Fibroblast of the aortic adventitia (primary cell): ENCODE results near the gene HOXA13. TPM values are rescaled to one million over a fixed set of nuclear protein-coding genes. Genes with fewer than 3 reads are reported as not detected.

Source experiments
- DNase-seq: peaks from one replicate; pipeline ENCODE4 v3.0.0-alpha.2; 2010; ENCODE audit warnings: low read depth
- H3K4me3 ChIP-seq: 2 replicates; pipeline ENCODE4 v1.5.1; 2011; ENCODE audit warnings: low read depth, mild to moderate bottlenecking, control low read depth, low read length, moderate library complexity
- CTCF ChIP-seq: IDR thresholded peaks from 2 replicates; pipeline ENCODE4 v1.5.1; 2011; ENCODE audit warnings: mild to moderate bottlenecking, low read length, control low read depth, inconsistent platforms; ENCODE audit not compliant: insufficient read depth
- total RNA-seq: library from RNA; depleted of rRNA; stranded (reverse); fragments of >200 nt; gene quantifications from 2 replicates; pipeline ENCODE4 v1.2.3, GENCODE V29; 2012; ENCODE audit warnings: low replicate concordance

Gene HOXA13
- total RNA-seq, 1 donor, result not detected

- no peak for DNase-seq
- no peak for TF ChIP-seq CTCF
- no peak overlapping the region for H3K4me3 ChIP-seq
Measured at GRCh38 chr7:27171325-27171636, 28.6 kb downstream of the HOXA13 start.

DNA sequence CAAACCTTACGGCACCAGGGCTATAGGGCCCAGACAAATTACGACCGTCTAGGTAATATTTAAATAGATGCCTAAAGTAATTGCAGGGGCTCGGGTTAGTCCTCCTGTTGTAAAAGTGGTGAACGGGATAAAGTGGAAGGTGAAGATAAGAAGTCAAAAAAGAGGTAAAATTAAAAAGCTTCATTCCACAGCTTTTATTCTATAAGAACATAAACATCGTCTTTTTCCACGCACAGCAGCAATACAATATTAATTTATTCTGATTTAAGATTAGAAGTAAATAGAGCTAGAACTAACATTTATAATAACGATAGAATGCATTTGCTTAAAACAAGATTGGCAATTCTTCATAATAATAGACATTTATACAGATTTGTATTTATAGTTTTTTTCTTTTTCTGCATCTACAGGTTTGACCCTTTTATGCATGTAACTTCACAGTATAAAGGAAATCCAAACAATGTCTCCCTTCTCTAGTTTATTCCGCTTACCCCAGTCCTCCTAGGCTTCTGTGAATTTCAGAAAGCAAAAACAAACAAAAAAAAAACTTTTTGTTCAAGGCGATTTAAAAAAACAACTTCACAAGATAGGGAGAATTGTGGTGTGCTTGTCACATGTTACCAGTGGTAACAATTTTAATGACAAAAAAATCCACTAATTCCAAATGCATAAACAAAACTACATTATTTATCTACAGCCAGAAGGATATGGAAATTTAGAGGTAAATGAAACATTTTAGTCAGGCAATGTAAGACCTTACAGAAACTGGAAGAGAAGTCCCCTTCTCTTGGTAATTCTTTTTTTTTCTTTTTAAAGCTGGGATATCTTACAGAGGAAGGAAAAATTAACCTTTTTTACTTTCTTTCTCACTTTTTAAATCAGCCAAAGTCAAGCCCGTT is 29.2 kb downstream of the HOXA13 start:
- H3K4me3 ChIP-seq, result no peak overlapping the region
- no peak for DNase-seq
- no peak for TF ChIP-seq CTCF

DNA sequence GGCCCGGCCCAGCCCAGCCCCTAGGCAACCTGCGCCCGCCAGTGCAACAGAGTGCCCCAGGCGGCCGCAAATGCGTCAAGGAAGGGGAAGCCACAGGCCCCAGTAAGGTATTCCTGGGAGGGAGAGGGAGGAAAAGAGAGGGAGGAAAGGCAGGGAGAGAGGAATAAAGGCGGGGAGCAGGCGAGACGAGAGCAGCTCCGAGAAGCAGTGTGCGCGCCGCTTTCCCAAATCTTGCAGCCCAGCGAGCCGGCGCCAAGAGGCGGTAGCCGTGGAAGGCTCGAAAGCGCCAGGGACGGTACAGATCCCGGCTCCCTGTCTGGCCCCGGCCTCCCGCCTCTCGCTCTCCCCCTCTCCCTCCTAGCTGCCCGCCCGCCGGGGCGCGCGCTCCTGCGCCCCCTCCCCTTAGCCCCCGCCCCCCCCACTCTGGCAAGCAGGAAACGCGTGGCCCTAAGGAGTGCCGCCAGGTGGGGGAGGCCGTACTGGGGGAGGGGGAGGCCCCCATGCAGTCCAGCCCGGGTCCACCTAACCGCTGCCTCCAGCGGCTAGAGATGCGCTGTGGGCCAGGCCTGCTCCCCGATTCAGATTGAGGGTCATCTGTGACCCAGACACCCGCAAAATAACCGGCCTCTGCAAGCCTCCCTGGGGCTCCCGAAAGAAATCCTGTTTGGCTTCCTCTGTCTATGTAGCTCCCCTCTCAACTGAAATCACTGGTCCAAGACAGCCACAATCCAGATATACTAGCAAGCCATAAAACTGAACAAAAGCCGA is 30.0 kb downstream of the HOXA13 start:
- TF ChIP-seq CTCF, result no peak
- DNase-seq, result no peak
- H3K4me3 ChIP-seq, result no peak overlapping the region

DNA sequence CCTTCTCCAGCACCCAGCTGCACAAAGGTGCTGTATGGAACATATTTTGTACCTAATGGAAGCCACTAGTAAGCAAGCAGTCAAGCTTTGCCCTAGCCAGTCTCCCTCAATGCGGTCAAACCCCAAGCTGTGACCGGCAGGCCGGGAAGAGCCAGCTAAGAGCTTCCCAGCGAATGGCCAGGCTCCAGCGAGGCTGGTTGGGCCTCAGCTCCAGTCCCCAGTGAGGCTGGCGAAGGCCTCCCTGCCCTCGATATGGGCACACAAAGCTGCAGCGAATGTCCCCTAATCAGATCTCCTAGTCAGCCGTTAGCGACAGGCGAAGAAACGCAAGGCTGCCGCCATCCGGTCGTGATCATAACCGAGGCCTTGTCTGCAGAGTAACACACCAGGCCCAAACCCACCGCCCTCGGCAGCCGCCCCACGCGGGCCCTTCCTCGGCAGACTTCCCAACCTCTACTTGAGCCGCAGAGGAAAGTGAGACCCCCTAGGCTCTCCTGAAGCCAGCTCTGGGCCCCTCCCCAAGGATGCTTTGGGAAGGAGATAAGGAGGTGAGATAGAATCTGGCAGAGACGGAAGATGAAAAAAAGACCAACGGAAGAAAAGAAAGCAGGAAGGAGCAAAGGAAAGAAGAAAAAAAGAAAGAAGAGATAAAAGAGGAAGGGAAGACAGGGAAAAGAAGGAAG is 31.5 kb downstream of the HOXA13 start:
- no peak overlapping the region for H3K4me3 ChIP-seq
- DNase-seq, result no peak
- TF ChIP-seq CTCF, result no peak

- no peak overlapping the region for H3K4me3 ChIP-seq
- DNase-seq, result no peak
- TF ChIP-seq CTCF, result no peak
Measured at GRCh38 chr7:27167916-27168264, 32.0 kb downstream of the HOXA13 start.

DNA sequence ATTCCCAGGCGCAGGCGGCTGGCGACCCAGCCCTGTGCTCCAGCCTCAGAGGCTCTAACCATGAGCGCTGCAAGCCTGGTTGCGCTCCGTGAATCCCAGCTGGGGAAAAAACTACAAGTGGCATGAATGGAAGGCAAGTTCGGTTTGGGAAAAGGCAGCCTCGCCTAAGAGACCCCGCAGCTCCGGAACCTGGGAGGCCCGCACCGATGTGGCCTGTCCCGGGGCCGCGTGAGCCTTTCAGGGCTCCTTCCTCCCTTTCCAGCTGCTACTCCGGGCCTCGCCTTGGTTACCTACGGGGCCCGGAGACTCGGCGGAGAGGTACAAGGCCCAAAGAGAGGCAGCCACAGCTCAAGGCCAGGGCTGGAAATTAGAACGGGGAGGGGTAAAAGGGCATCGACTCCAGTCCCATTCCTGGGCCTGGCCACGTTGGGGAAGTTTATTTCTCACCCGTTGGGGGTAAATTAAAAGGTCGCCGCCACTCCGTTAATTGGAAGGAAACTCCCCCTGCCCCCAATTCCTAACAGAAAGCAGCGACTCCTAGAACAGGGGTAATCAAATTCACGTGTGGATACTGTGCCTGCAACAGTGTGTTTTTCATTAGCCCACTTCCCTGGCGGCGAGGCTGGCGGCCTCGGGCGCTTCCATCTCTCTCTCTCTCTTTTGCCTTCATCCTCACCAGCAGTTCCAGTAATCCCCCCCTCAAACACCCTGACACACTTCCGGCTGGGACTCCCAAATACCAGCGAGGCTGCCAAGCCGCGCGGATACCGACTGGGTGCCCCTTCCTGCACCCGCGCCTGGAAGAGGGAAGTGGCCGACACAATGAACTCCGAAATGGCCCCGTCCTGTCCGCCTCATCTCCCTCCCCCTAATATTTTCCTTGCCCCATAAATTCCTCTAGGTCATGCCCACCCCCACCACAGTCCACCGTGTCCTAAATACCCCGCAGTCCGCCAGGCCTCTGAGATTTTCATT is 33.1 kb downstream of the HOXA13 start:
- no peak for DNase-seq
- H3K4me3 ChIP-seq, result no peak overlapping the region
- TF ChIP-seq CTCF, result no peak
